ENCODE measurements around the gene GAB2.

Gene GAB2

GRCh38 chr11:78216021-78216420, 201.6 kb downstream of the GAB2 start:
- H3K27ac ChIP-seq = no peak overlapping the region
- no peak for DNase-seq (ENCODE audit: low read depth, low spot score)

- no peak for DNase-seq (ENCODE audit: low read depth, low spot score)
- H3K27ac ChIP-seq = no peak overlapping the region
Measured at GRCh38 chr11:78214331-78215194, 203.1 kb downstream of the GAB2 start.

GRCh38 chr11:78213526-78214330, 203.9 kb downstream of the GAB2 start:
- no peak overlapping the region for H3K27ac ChIP-seq
- DNase-seq (ENCODE audit: low read depth, low spot score) = no peak

- H3K27ac ChIP-seq = no peak overlapping the region
- DNase-seq (ENCODE audit: low read depth, low spot score) = no peak
Measured at GRCh38 chr11:78212586-78213371, 204.8 kb downstream of the GAB2 start.

GRCh38 chr11:78211565-78211964, 206.1 kb downstream of the GAB2 start:
- no peak overlapping the region for H3K27ac ChIP-seq
- no peak for DNase-seq (ENCODE audit: low read depth, low spot score)

GRCh38 chr11:78210000-78210608, 207.5 kb downstream of the GAB2 start:
- H3K27ac ChIP-seq = no peak overlapping the region
- no peak for DNase-seq (ENCODE audit: low read depth, low spot score)

GRCh38 chr11:78209478-78209877, 208.1 kb downstream of the GAB2 start:
- no peak for DNase-seq (ENCODE audit: low read depth, low spot score)
- H3K27ac ChIP-seq = no peak overlapping the region

- no peak overlapping the region for H3K27ac ChIP-seq
- DNase-seq (ENCODE audit: low read depth, low spot score) = no peak
Measured at GRCh38 chr11:78208257-78209165, 209.1 kb downstream of the GAB2 start.

- H3K27ac ChIP-seq = no peak overlapping the region
- no peak for DNase-seq (ENCODE audit: low read depth, low spot score)
Measured at GRCh38 chr11:78207532-78208256, 209.9 kb downstream of the GAB2 start.

GRCh38 chr11:78205691-78206090, 211.9 kb downstream of the GAB2 start:
- DNase-seq (ENCODE audit: low read depth, low spot score) = no peak
- H3K27ac ChIP-seq = no peak overlapping the region

- DNase-seq (ENCODE audit: low read depth, low spot score) = no peak
- H3K27ac ChIP-seq = no peak overlapping the region
Measured at GRCh38 chr11:78205256-78205655, 212.4 kb downstream of the GAB2 start.

GRCh38 chr11:78203184-78203583, 214.4 kb downstream of the GAB2 start:
- DNase-seq (ENCODE audit: low read depth, low spot score) = no peak
- H3K27ac ChIP-seq = no peak overlapping the region

GRCh38 chr11:78202733-78203167, 214.9 kb downstream of the GAB2 start:
- no peak for DNase-seq (ENCODE audit: low read depth, low spot score)
- H3K27ac ChIP-seq = no peak overlapping the region

- no peak overlapping the region for H3K27ac ChIP-seq
- no peak for DNase-seq (ENCODE audit: low read depth, low spot score)
Measured at GRCh38 chr11:78201096-78201818, 216.4 kb downstream of the GAB2 start.

- no peak overlapping the region for H3K27ac ChIP-seq
- DNase-seq (ENCODE audit: low read depth, low spot score) = no peak
Measured at GRCh38 chr11:78200553-78200952, 217.1 kb downstream of the GAB2 start.

GRCh38 chr11:78200061-78200460, 217.6 kb downstream of the GAB2 start:
- no peak for DNase-seq (ENCODE audit: low read depth, low spot score)
- no peak overlapping the region for H3K27ac ChIP-seq

- DNase-seq (ENCODE audit: low read depth, low spot score) = no peak
- no peak overlapping the region for H3K27ac ChIP-seq
Measured at GRCh38 chr11:78199653-78200015, 218.0 kb downstream of the GAB2 start.
